HG03039 (cell line): ENCODE measurements around the gene SYDE1.
"Not testable (repeated sequence)": the region's sequence is repeated elsewhere in the genome, so short reads cannot be mapped to it uniquely, and the experiment has no call there.

Source experiments
- ATAC-seq: cut with Tn5 transposase; IDR thresholded peaks from one replicate; pipeline ENCODE4 v1.9.1; 2021; ENCODE audit warnings: mild to moderate bottlenecking, moderate library complexity; ENCODE audit not compliant: unreplicated experiment

The SYDE1 gene

GRCh38 chr19:15107061-15108010, at the start of gene SYDE1:
Gene SYDE1, plus strand, starts transcription at chr19:15107401. Its CDS starts 33 bp downstream, at chr19:15107434.
- no peak for ATAC-seq

- no peak for ATAC-seq
Observed at GRCh38 chr19:15062036-15062435, 45.2 kb upstream of the SYDE1 start.

- ATAC-seq = not testable (repeated sequence)
Observed at GRCh38 chr19:15070386-15070785, 36.8 kb upstream of the SYDE1 start.

GRCh38 chr19:15072930-15073647, 34.1 kb upstream of the SYDE1 start:
- no peak for ATAC-seq

GRCh38 chr19:15074371-15074770, 32.8 kb upstream of the SYDE1 start:
- ATAC-seq = no peak

GRCh38 chr19:15075806-15076205, 31.4 kb upstream of the SYDE1 start:
- ATAC-seq = no peak

GRCh38 chr19:15080002-15080401, 27.2 kb upstream of the SYDE1 start:
- not testable (repeated sequence) for ATAC-seq

- ATAC-seq = no peak
Observed at GRCh38 chr19:15081911-15082310, 25.3 kb upstream of the SYDE1 start, which contains the start of gene OR1I1. Gene OR1I1, plus strand, starts transcription at chr19:15082211. Its CDS starts 4,855 bp downstream, at chr19:15087066.

- ATAC-seq = no peak
Observed at GRCh38 chr19:15087182-15087581, 20.0 kb upstream of the SYDE1 start.

- ATAC-seq = no peak
Observed at GRCh38 chr19:15091918-15092753, 15.1 kb upstream of the SYDE1 start.

GRCh38 chr19:15093001-15093400, 14.2 kb upstream of the SYDE1 start:
- no peak for ATAC-seq

- ATAC-seq = no peak
Observed at GRCh38 chr19:15096223-15096622, 11.0 kb upstream of the SYDE1 start.

- ATAC-seq = not testable (repeated sequence)
Observed at GRCh38 chr19:15097980-15098379, 9.2 kb upstream of the SYDE1 start.

GRCh38 chr19:15098460-15098859, 8.7 kb upstream of the SYDE1 start:
- no peak for ATAC-seq

- ATAC-seq = no peak
Observed at GRCh38 chr19:15099017-15099582, 8.1 kb upstream of the SYDE1 start.

GRCh38 chr19:15101479-15102082, 5.6 kb upstream of the SYDE1 start:
- no peak for ATAC-seq

GRCh38 chr19:15104003-15104402, 3.2 kb upstream of the SYDE1 start:
- ATAC-seq = no peak

GRCh38 chr19:15104411-15104810, 2.8 kb upstream of the SYDE1 start:
- no peak for ATAC-seq

GRCh38 chr19:15105044-15105443, 2.2 kb upstream of the SYDE1 start:
- ATAC-seq = no peak
